Measurements from ENCODE around the gene GATA2. TPM values are rescaled to one million over a fixed set of nuclear protein-coding genes. Genes with fewer than 3 reads are reported as not detected.

GATA2 gene
- total RNA-seq, 1 donor from 2014 or later: 37.9 TPM

GRCh38 chr3:128436214-128436613, 56.8 kb downstream of the GATA2 start:
- H3K27me3 Mint-ChIP-seq (ENCODE audit: unreplicated experiment): peaks cover 19% of the 10 kb centered on the region
- TF ChIP-seq CTCF (IDR thresholded peaks at IDR 0.05; ENCODE audit: unreplicated experiment): no peak
- no peak overlapping the region for H3K4me3 Mint-ChIP-seq (ENCODE audit: unreplicated experiment)
- H3K36me3 Mint-ChIP-seq (ENCODE audit: low read depth, unreplicated experiment): peaks cover 7% of the 10 kb centered on the region
- no peaks in the 10 kb centered on the region for H3K9me3 Mint-ChIP-seq (ENCODE audit: unreplicated experiment)
- DNase-seq (ENCODE audit: low spot score): no peak
- H3K27ac Mint-ChIP-seq (ENCODE audit: unreplicated experiment): no peak overlapping the region
- peaks cover 10% of the 10 kb centered on the region for H3K4me1 Mint-ChIP-seq (ENCODE audit: unreplicated experiment)

- no peak overlapping the region for H3K27ac Mint-ChIP-seq (ENCODE audit: unreplicated experiment)
- H3K27me3 Mint-ChIP-seq (ENCODE audit: unreplicated experiment): peaks cover 23% of the 10 kb centered on the region
- no peak overlapping the region for H3K4me3 Mint-ChIP-seq (ENCODE audit: unreplicated experiment)
- TF ChIP-seq CTCF (IDR thresholded peaks at IDR 0.05; ENCODE audit: unreplicated experiment): no peak
- no peaks in the 10 kb centered on the region for H3K9me3 Mint-ChIP-seq (ENCODE audit: unreplicated experiment)
- no peak for DNase-seq (ENCODE audit: low spot score)
- peaks cover 7% of the 10 kb centered on the region for H3K36me3 Mint-ChIP-seq (ENCODE audit: low read depth, unreplicated experiment)
- H3K4me1 Mint-ChIP-seq (ENCODE audit: unreplicated experiment): peaks cover 10% of the 10 kb centered on the region
These were observed 57.4 kb downstream of the GATA2 start for GRCh38 chr3:128435561-128435960.

GRCh38 chr3:128435058-128435457, 57.9 kb downstream of the GATA2 start:
- Mint-ChIP-seq H3K36me3 (ENCODE audit: low read depth, unreplicated experiment) (peaks cover 7% of the 10 kb centered on the region), H3K4me1 (ENCODE audit: unreplicated experiment) (peaks cover 10% of the 10 kb centered on the region), H3K27ac (ENCODE audit: unreplicated experiment) (no peak overlapping the region), H3K4me3 (ENCODE audit: unreplicated experiment) (no peak overlapping the region), H3K9me3 (ENCODE audit: unreplicated experiment) (no peaks in the 10 kb centered on the region), H3K27me3 (ENCODE audit: unreplicated experiment) (peaks cover 19% of the 10 kb centered on the region)
- no peak for TF ChIP-seq CTCF (IDR thresholded peaks at IDR 0.05; ENCODE audit: unreplicated experiment)
- no peak for DNase-seq (ENCODE audit: low spot score)

- Mint-ChIP-seq H3K27me3 (ENCODE audit: unreplicated experiment) (peaks cover 19% of the 10 kb centered on the region), H3K4me1 (ENCODE audit: unreplicated experiment) (peaks cover 10% of the 10 kb centered on the region), H3K9me3 (ENCODE audit: unreplicated experiment) (no peaks in the 10 kb centered on the region), H3K36me3 (ENCODE audit: low read depth, unreplicated experiment) (peaks cover 7% of the 10 kb centered on the region), H3K4me3 (ENCODE audit: unreplicated experiment) (no peak overlapping the region), H3K27ac (ENCODE audit: unreplicated experiment) (no peak overlapping the region)
- TF ChIP-seq CTCF (IDR thresholded peaks at IDR 0.05; ENCODE audit: unreplicated experiment): no peak
- DNase-seq (ENCODE audit: low spot score): no peak
These were observed 58.5 kb downstream of the GATA2 start for GRCh38 chr3:128434524-128434923.

GRCh38 chr3:128433837-128434165, 59.2 kb downstream of the GATA2 start:
- H3K36me3 Mint-ChIP-seq (ENCODE audit: low read depth, unreplicated experiment): peaks cover 7% of the 10 kb centered on the region
- no peaks in the 10 kb centered on the region for H3K9me3 Mint-ChIP-seq (ENCODE audit: unreplicated experiment)
- TF ChIP-seq CTCF (IDR thresholded peaks at IDR 0.05; ENCODE audit: unreplicated experiment): no peak
- no peak for DNase-seq (ENCODE audit: low spot score)
- H3K27me3 Mint-ChIP-seq (ENCODE audit: unreplicated experiment): peaks cover 21% of the 10 kb centered on the region
- no peak overlapping the region for H3K4me3 Mint-ChIP-seq (ENCODE audit: unreplicated experiment)
- no peak overlapping the region for H3K27ac Mint-ChIP-seq (ENCODE audit: unreplicated experiment)
- H3K4me1 Mint-ChIP-seq (ENCODE audit: unreplicated experiment): peaks cover 10% of the 10 kb centered on the region
